H1 (cell line): ENCODE measurements around the gene CXCL9. TPM values are rescaled to one million over a fixed set of nuclear protein-coding genes. Genes with fewer than 3 reads are reported as not detected.

ENCODE experiments used
- CTCF ChIA-PET: fragments of 300-600 bp; sonication (Branson Sonifier 250); formaldehyde crosslinking; loops from one replicate; lab custom pipeline; 2021; ENCODE audit not compliant: partially characterized antibody; lab: Charles Lee
- POLR2A ChIA-PET: fragments of 300-600 bp; sonication (Branson Sonifier 250); formaldehyde crosslinking; loops from one replicate; lab custom pipeline; 2021; ENCODE audit warnings: inconsistent platforms; ENCODE audit not compliant: partially characterized antibody; lab: Charles Lee
- DNase-seq, 2 experiments: peaks; one replicate each; pipeline versions ENCODE4 v3.0.0 to v3.0.0-alpha.2; 2010 to 2022; ENCODE audit warnings: low spot score in 2 of 2, low read depth in 1 of 2, mixed read lengths in 1 of 2
- FAIRE-seq: peaks from 2 replicates; lab custom pipeline; 2011; peaks lifted over from hg19 to GRCh38; lab: Jason Lieb, UNC
- H2AFZ ChIP-seq: 2 replicates; pipeline ENCODE4 v1.8.1; 2012; ENCODE audit warnings: low read length, inconsistent platforms
- H2AK5ac ChIP-seq: 2 replicates; pipeline ENCODE4 v1.6.1; 2013; ENCODE audit warnings: low read depth, low read length
- H2BK120ac ChIP-seq: replicated peaks from 2 replicates; pipeline ENCODE3; 2013; ENCODE audit warnings: low read depth, low read length, inconsistent platforms
- H2BK12ac ChIP-seq: 2 replicates; pipeline ENCODE4 v1.6.1; 2013; ENCODE audit warnings: low read depth, low read length
- H2BK15ac ChIP-seq: 2 replicates; pipeline ENCODE4 v1.6.1; 2013; ENCODE audit warnings: low read length
- H2BK20ac ChIP-seq: 2 replicates; pipeline ENCODE4 v1.6.1; 2013; ENCODE audit warnings: low read length
- H2BK5ac ChIP-seq: 2 replicates; pipeline ENCODE4 v1.6.1; 2013; ENCODE audit warnings: low read depth, low read length
- H3K14ac ChIP-seq: 2 replicates; pipeline ENCODE4 v1.6.1; 2013; ENCODE audit warnings: inconsistent platforms; ENCODE audit not compliant: insufficient read length
- H3K18ac ChIP-seq: 2 replicates; pipeline ENCODE4 v1.6.1; 2013; ENCODE audit warnings: low read length; ENCODE audit errors: extremely low read depth
- H3K23ac ChIP-seq: 2 replicates; pipeline ENCODE4 v1.6.1; 2013; ENCODE audit warnings: inconsistent platforms; ENCODE audit not compliant: insufficient read length
- H3K23me2 ChIP-seq: 2 replicates; pipeline ENCODE4 v1.6.1; 2013; ENCODE audit warnings: low read depth, low read length
- H3K27ac ChIP-seq: 2 replicates; pipeline ENCODE4 v1.6.1; 2011; ENCODE audit warnings: low read depth, low read length, inconsistent platforms
- H3K27me3 ChIP-seq, 4 experiments: replicated peaks in 1 of 4; 1 replicate in 1 of 4; 2 replicates in 3 of 4; pipeline versions ENCODE4 v1.6.1 to v1.8.1; 2011 to 2013; ENCODE audit warnings: low read length in 3 of 4, mild to moderate bottlenecking in 3 of 4, inconsistent platforms in 2 of 4, mixed read lengths in 2 of 4, moderate library complexity in 1 of 4; ENCODE audit not compliant: control insufficient read depth in 3 of 4, insufficient read depth in 3 of 4; ENCODE audit errors: extremely low read depth in 1 of 4
- H3K36me3 ChIP-seq, 4 experiments: 2 replicates each; pipeline versions ENCODE4 v1.6.1 to v1.8.1; 2011 to 2013; ENCODE audit warnings: mild to moderate bottlenecking in 4 of 4, low read length in 3 of 4, moderate library complexity in 2 of 4, control low read depth in 1 of 4, inconsistent platforms in 1 of 4; ENCODE audit not compliant: insufficient read depth in 4 of 4, control insufficient read depth in 2 of 4
- H3K4ac ChIP-seq: replicated peaks from 2 replicates; pipeline ENCODE3; 2013; ENCODE audit warnings: low read length, low read depth, mixed read lengths, inconsistent platforms; ENCODE audit not compliant: insufficient read length
- H3K4me1 ChIP-seq, 4 experiments: replicated peaks in 1 of 4; 1 replicate in 1 of 4; 2 replicates in 3 of 4; pipeline versions ENCODE4 v1.6.1 to v1.8.1; 2011 to 2013; ENCODE audit warnings: low read length in 3 of 4, inconsistent platforms in 2 of 4, mixed read lengths in 1 of 4; ENCODE audit not compliant: insufficient read depth in 4 of 4, control insufficient read depth in 3 of 4
- H3K4me2 ChIP-seq, 2 experiments: 2 replicates each; pipeline versions ENCODE4 v1.6.1 to v1.8.1; 2011 to 2013; ENCODE audit warnings: low read depth in 2 of 2, low read length in 2 of 2, control low read depth in 1 of 2, inconsistent platforms in 1 of 2, mild to moderate bottlenecking in 1 of 2; ENCODE audit not compliant: insufficient read depth in 1 of 2
- H3K4me3 ChIP-seq, 4 experiments: fragments of 200-600, 300-600 bp in 1 of 4; sonication (generic), shearing (Covaris generic), sonication (Bioruptor Twin) in 1 of 4; 2 replicates each; pipeline versions ENCODE4 v1.5.1 to v1.8.1; 2011 to 2016; ENCODE audit warnings: low read length in 4 of 4, low read depth in 3 of 4, control low read depth in 2 of 4, inconsistent platforms in 2 of 4, mild to moderate bottlenecking in 2 of 4, mixed read lengths in 1 of 4, moderate library complexity in 1 of 4; ENCODE audit not compliant: insufficient read depth in 2 of 4; ENCODE audit errors: extremely low read depth in 1 of 4
- H3K56ac ChIP-seq: replicated peaks from 2 replicates; pipeline ENCODE3; 2013; ENCODE audit warnings: low read depth, mild to moderate bottlenecking, mixed read lengths, low read length, inconsistent platforms; ENCODE audit not compliant: insufficient read length
- H3K79me1 ChIP-seq: 2 replicates; pipeline ENCODE4 v1.6.1; 2013; ENCODE audit warnings: low read depth, low read length, control low read depth
- H3K79me2 ChIP-seq, 2 experiments: 2 replicates each; pipeline versions ENCODE4 v1.6.1 to v1.8.1; 2012 to 2013; ENCODE audit warnings: low read length in 2 of 2, mild to moderate bottlenecking in 2 of 2, inconsistent platforms in 1 of 2; ENCODE audit not compliant: insufficient read depth in 2 of 2, control insufficient read depth in 1 of 2
- H3K9ac ChIP-seq, 4 experiments: replicated peaks in 1 of 4; 1 replicate in 1 of 4; 2 replicates in 3 of 4; pipeline versions ENCODE4 v1.6.1 to v1.8.1; 2011 to 2013; ENCODE audit warnings: low read depth in 3 of 4, low read length in 3 of 4, control low read depth in 2 of 4, mild to moderate bottlenecking in 2 of 4, moderate library complexity in 2 of 4, inconsistent platforms in 1 of 4; ENCODE audit errors: extremely low read depth in 1 of 4
- H3K9me3 ChIP-seq, 2 experiments: 2 replicates each; pipeline versions ENCODE4 v1.6.1 to v1.8.1; 2012 to 2013; ENCODE audit warnings: mild to moderate bottlenecking in 2 of 2, moderate library complexity in 2 of 2, control low read depth in 1 of 2, inconsistent platforms in 1 of 2, low read depth in 1 of 2, low read length in 1 of 2, mixed read lengths in 1 of 2; ENCODE audit not compliant: insufficient read depth in 2 of 2
- H4K20me1 ChIP-seq, 2 experiments: replicated peaks in 1 of 2; 2 replicates each; pipeline versions ENCODE3 to v1.8.1; 2011 to 2013; ENCODE audit warnings: inconsistent platforms in 2 of 2, low read length in 2 of 2, mild to moderate bottlenecking in 1 of 2; ENCODE audit not compliant: insufficient read depth in 2 of 2, control insufficient read depth in 1 of 2
- H4K5ac ChIP-seq: 2 replicates; pipeline ENCODE4 v1.6.1; 2013; ENCODE audit warnings: low read length, low read depth, mixed read lengths, inconsistent platforms; ENCODE audit not compliant: insufficient read length
- H4K8ac ChIP-seq: 2 replicates; pipeline ENCODE4 v1.8.0; 2013; ENCODE audit warnings: mild to moderate bottlenecking, moderate library complexity, low read length, inconsistent platforms; ENCODE audit not compliant: insufficient read depth; ENCODE audit errors: extremely low read depth
- H4K91ac ChIP-seq: replicated peaks from 2 replicates; pipeline ENCODE3; 2013; ENCODE audit warnings: low read length, mixed read lengths, inconsistent platforms; ENCODE audit not compliant: insufficient read length
- CHD2 ChIP-seq: IDR thresholded peaks from 2 replicates; pipeline ENCODE4 v1.6.1; 2012; ENCODE audit warnings: low read length, improper control_type of control experiment
- CREB1 ChIP-seq: IDR thresholded peaks from 2 replicates; pipeline ENCODE4 v1.6.1; 2012; ENCODE audit warnings: inconsistent platforms
- JUN ChIP-seq: IDR thresholded peaks from 2 replicates; pipeline ENCODE4 v1.6.1; 2011; ENCODE audit warnings: low read depth, mild to moderate bottlenecking, improper control_type of control experiment, low read length
- POLR2A ChIP-seq, 2 experiments: IDR thresholded peaks; 1 replicate in 1 of 2; 2 replicates in 1 of 2; pipeline ENCODE4 v1.6.1; 2011; ENCODE audit warnings: low read depth in 2 of 2, low read length in 2 of 2, mild to moderate bottlenecking in 2 of 2; ENCODE audit errors: control extremely low read depth in 1 of 2
- SIX5 ChIP-seq: IDR thresholded peaks from 2 replicates; pipeline ENCODE4 v1.6.1; 2011; ENCODE audit warnings: mild to moderate bottlenecking, low read depth, low read length
- SP2 ChIP-seq: IDR thresholded peaks from 2 replicates; pipeline ENCODE4 v1.6.1; 2012; ENCODE audit warnings: mild to moderate bottlenecking, low read length, inconsistent platforms
- WGBS, 2 experiments: shearing (Covaris generic) in 1 of 2; methylation state at CpG; one replicate each; pipeline versions ENCODE4 v1.1.6 to v1.1.7; 2013 to 2015; ENCODE audit warnings: low lambda C conversion rate in 2 of 2, mixed read lengths in 2 of 2, inconsistent platforms in 1 of 2, low coverage in 1 of 2, missing lambda C conversion rate in 1 of 2; ENCODE audit not compliant: insufficient replicate concordance in 2 of 2, insufficient coverage in 1 of 2, insufficient read length in 1 of 2; ENCODE audit errors: extremely low coverage in 1 of 2, missing lambda C conversion rate in 1 of 2; 5-methylcytosine and 5-hydroxymethylcytosine counted together
- polyA plus RNA-seq, 7 experiments: library from polyadenylated mRNA; depleted of rRNA in 3 of 7; stranded (reverse) in 5 of 7; unstranded in 2 of 7; fragments of >200 nt in 5 of 7; fragments of 200-250 nt in 2 of 7; gene quantifications; 1 replicate in 5 of 7; 2 replicates in 1 of 7; 4 replicates in 1 of 7; pipeline versions ENCODE4 v1.2.1 to v1.2.3, GENCODE V29; 2011 to 2013; ENCODE audit warnings: missing spikeins in 2 of 7, mixed read lengths in 2 of 7
- total RNA-seq: library from RNA; stranded (reverse); fragmentation: NEBNext Ultra II Directional; extraction: Animal tissue kit (Norgen Biotek cat#: 25700); gene quantifications from 2 replicates; pipeline ENCODE4 v1.2.1, GENCODE V29; 2021
- TF ChIP-seq, protein P1 (sequence below): IDR thresholded peaks from 2 replicates; pipeline ENCODE4 v1.6.1; 2011; ENCODE audit warnings: low read depth, mild to moderate bottlenecking, low read length; ENCODE audit not compliant: insufficient read depth

The CXCL9 gene
- total and polyA plus RNA-seq, 2 of the 8 experiments (the other 6 are each of a cell fraction or from before 2014, with no cell fraction given) = not detected

DNA sequence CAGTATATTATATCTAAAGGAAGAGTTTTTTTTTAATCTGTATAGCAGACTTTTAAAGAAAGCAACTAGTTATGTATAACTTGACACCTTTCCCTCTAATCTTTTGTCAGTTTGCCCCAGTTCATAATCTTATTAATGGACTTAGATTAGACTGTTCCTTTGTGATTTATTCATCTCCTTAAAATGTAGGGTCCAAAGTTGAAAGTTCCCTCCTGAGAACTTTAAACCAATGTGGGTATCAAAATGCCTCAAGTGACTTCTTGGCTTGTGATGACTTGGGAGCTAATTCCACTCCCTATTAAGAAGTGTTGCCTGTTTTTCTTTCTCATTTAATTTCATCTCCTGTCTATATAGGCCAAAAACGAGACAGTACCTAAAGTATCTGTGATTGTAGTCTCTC is 10.2 kb downstream of the CXCL9 start:
- no peak overlapping the region for H3K4me2 ChIP-seq
- no peak overlapping the region for H3K4ac ChIP-seq
- no peaks in the 10 kb centered on the region for H3K9me3 ChIP-seq
- H2AFZ ChIP-seq = no peak overlapping the region
- no peak overlapping the region for H2AK5ac ChIP-seq
- no peak overlapping the region for H3K27ac ChIP-seq
- no peak overlapping the region for H2BK12ac ChIP-seq
- H4K91ac ChIP-seq = no peak overlapping the region
- CTCF ChIA-PET = interaction anchor here (1.1 to 7.2 kb wide), 17 partner anchors 8 to 149 kb away, joined by 3 to 89 read pairs (median 9); partner anchors contain the start of gene CXCL11
- H3K36me3 ChIP-seq = no peaks in the 10 kb centered on the region
- no peak for FAIRE-seq
- 53% methylated on average over 1 of the region's 1 CpG; no CpG with 5 or more reads in 1 of the 2 experiments for WGBS, 2 experiments
- H3K79me1 ChIP-seq = no peaks in the 10 kb centered on the region
- POLR2A ChIA-PET = no interaction called here
- H2BK120ac ChIP-seq = no peak overlapping the region
- H3K9ac ChIP-seq = no peak overlapping the region
- H3K14ac ChIP-seq = no peak overlapping the region
- no peaks in the 10 kb centered on the region for H3K27me3 ChIP-seq
- no peak overlapping the region for H2BK20ac ChIP-seq
- H3K56ac ChIP-seq = no peak overlapping the region
- H3K4me3 ChIP-seq = no peak overlapping the region
- no peak overlapping the region for H3K23ac ChIP-seq
- no peak overlapping the region for H2BK5ac ChIP-seq
- no peak overlapping the region for H2BK15ac ChIP-seq
- H4K20me1 ChIP-seq = no peaks in the 10 kb centered on the region
- H3K79me2 ChIP-seq = no peaks in the 10 kb centered on the region
- H3K23me2 ChIP-seq = no peaks in the 10 kb centered on the region
- H3K18ac ChIP-seq = no peak overlapping the region
- H4K8ac ChIP-seq = no peak overlapping the region
- H4K5ac ChIP-seq = no peak overlapping the region
- DNase-seq = no peak
- H3K4me1 ChIP-seq = no peaks in the 10 kb centered on the region
- TF ChIP-seq JUN = no peak
- TF ChIP-seq, protein P1, sequence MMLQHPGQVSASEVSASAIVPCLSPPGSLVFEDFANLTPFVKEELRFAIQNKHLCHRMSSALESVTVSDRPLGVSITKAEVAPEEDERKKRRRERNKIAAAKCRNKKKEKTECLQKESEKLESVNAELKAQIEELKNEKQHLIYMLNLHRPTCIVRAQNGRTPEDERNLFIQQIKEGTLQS = no peak
- TF ChIP-seq CHD2 = no peak
- no peak for TF ChIP-seq CREB1
- TF ChIP-seq SIX5 = no peak
- no peak for TF ChIP-seq POLR2A (IDR thresholded peaks at IDR 0.05; ENCODE audit: control extremely low read depth in 1 of 2, low read depth in 2 of 2, low read length in 2 of 2)
- TF ChIP-seq SP2 = no peak
